Karpas-422 (cell line): ENCODE measurements around the gene H2BK1. TPM values are rescaled to one million over a fixed set of nuclear protein-coding genes. Genes with fewer than 3 reads are reported as not detected.

Source experiments
- DNase-seq: peaks from one replicate; pipeline ENCODE4 v3.0.0-alpha.2; 2015
- H2AFZ ChIP-seq: fragments of 200-600 bp; sonication (generic); 2 replicates; pipeline ENCODE4 v1.6.1; 2014; ENCODE audit warnings: antibody characterized with exemption, low read length, mixed read lengths
- H3K27ac ChIP-seq: fragments of 200-600 bp; sonication (generic); 2 replicates; pipeline ENCODE4 v1.5.1; 2014; ENCODE audit warnings: mild to moderate bottlenecking, low read length, moderate library complexity
- H3K27me3 ChIP-seq: fragments of 200-600 bp; sonication (generic); 2 replicates; pipeline ENCODE4 v1.6.1; 2014; ENCODE audit warnings: low read length, mixed read lengths
- H3K36me3 ChIP-seq: fragments of 200-600 bp; sonication (generic); 2 replicates; pipeline ENCODE4 v1.6.1; 2014; ENCODE audit warnings: low read length, mixed read lengths; ENCODE audit not compliant: insufficient read depth
- H3K4me1 ChIP-seq: fragments of 200-600 bp; sonication (generic); 2 replicates; pipeline ENCODE4 v1.6.1; 2014; ENCODE audit warnings: mild to moderate bottlenecking, low read length, mixed read lengths
- H3K4me2 ChIP-seq: fragments of 200-600 bp; sonication (generic); 2 replicates; pipeline ENCODE4 v1.6.1; 2014; ENCODE audit warnings: low read length, low read depth, mild to moderate bottlenecking; ENCODE audit not compliant: poor library complexity, severe bottlenecking
- H3K4me3 ChIP-seq: fragments of 200-600 bp; sonication (generic); 2 replicates; pipeline ENCODE4 v1.5.1; 2014; ENCODE audit warnings: mild to moderate bottlenecking, antibody characterized with exemption, low read length, mixed read lengths
- H3K79me2 ChIP-seq: fragments of 200-600 bp; sonication (generic); 2 replicates; pipeline ENCODE4 v1.6.1; 2014; ENCODE audit warnings: mild to moderate bottlenecking, low read length, mixed read lengths
- H3K9ac ChIP-seq: fragments of 200-600 bp; sonication (generic); 2 replicates; pipeline ENCODE4 v1.6.0; 2014; ENCODE audit warnings: low read length
- H3K9me2 ChIP-seq: fragments of 200-600 bp; sonication (generic), shearing (Covaris generic); replicated peaks from 2 replicates; pipeline ENCODE4 v1.6.0; 2014; ENCODE audit warnings: mild to moderate bottlenecking, low read length, moderate library complexity; ENCODE audit not compliant: insufficient read depth
- H3K9me3 ChIP-seq: fragments of 300-700, 200-600 bp; sonication (generic); 2 replicates; pipeline ENCODE4 v1.6.1; 2014; ENCODE audit warnings: low read length, mixed read lengths
- H4K20me1 ChIP-seq: fragments of 200-600 bp; sonication (generic); 2 replicates; pipeline ENCODE4 v1.6.1; 2014; ENCODE audit warnings: mild to moderate bottlenecking, antibody characterized with exemption, low read length, low read depth; ENCODE audit not compliant: insufficient read depth
- total RNA-seq: library from RNA; depleted of rRNA; stranded (reverse); fragments of >200 nt; shearing (Covaris generic); gene quantifications from 2 replicates; pipeline ENCODE4 v1.2.3, GENCODE V29; 2014; ENCODE audit warnings: low replicate concordance

H2BK1 gene
- total RNA-seq, 1 experiment from 2014 or later = not detected

GRCh38 chr7:151215396-151215795 is 5.1 kb upstream of the H2BK1 start:
- Histone ChIP-seq H3K27me3 (no peaks in the 10 kb centered on the region), H3K79me2 (no peaks in the 10 kb centered on the region), H3K9ac (no peak overlapping the region), H4K20me1 (peaks cover 8% of the 10 kb centered on the region; the same call in 1 of the 2 replicates), H3K4me1 (no peaks in the 10 kb centered on the region), H3K9me2 (no peaks in the 10 kb centered on the region), H3K4me2 (no peak overlapping the region), H3K9me3 (no peaks in the 10 kb centered on the region), H3K27ac (no peak overlapping the region), H3K36me3 (peaks cover 35% of the 10 kb centered on the region), H2AFZ (no peak overlapping the region), H3K4me3 (no peak overlapping the region)
- no peak for DNase-seq

- H3K9ac ChIP-seq = no peak overlapping the region
- no peaks in the 10 kb centered on the region for H3K9me3 ChIP-seq
- DNase-seq = no peak
- no peaks in the 10 kb centered on the region for H3K9me2 ChIP-seq
- no peak overlapping the region for H3K27ac ChIP-seq
- H3K36me3 ChIP-seq = peaks cover 34% of the 10 kb centered on the region
- no peaks in the 10 kb centered on the region for H3K79me2 ChIP-seq
- H2AFZ ChIP-seq = no peak overlapping the region
- peaks cover 8% of the 10 kb centered on the region; the same call in 1 of the 2 replicates for H4K20me1 ChIP-seq
- no peak overlapping the region for H3K4me2 ChIP-seq
- no peak overlapping the region for H3K4me3 ChIP-seq
- H3K4me1 ChIP-seq = no peaks in the 10 kb centered on the region
- H3K27me3 ChIP-seq = no peaks in the 10 kb centered on the region
Observed at GRCh38 chr7:151213826-151214225, 3.5 kb upstream of the H2BK1 start.

GRCh38 chr7:151212626-151213025 is 2.3 kb upstream of the H2BK1 start:
- no peak for DNase-seq
- Histone ChIP-seq H3K79me2 (no peaks in the 10 kb centered on the region), H3K4me3 (no peak overlapping the region), H2AFZ (no peak overlapping the region), H3K27ac (no peak overlapping the region), H4K20me1 (peaks cover 12% of the 10 kb centered on the region; the same call in 1 of the 2 replicates), H3K9ac (no peak overlapping the region), H3K9me2 (no peaks in the 10 kb centered on the region), H3K9me3 (no peaks in the 10 kb centered on the region), H3K36me3 (peaks cover 32% of the 10 kb centered on the region), H3K27me3 (no peaks in the 10 kb centered on the region), H3K4me2 (no peak overlapping the region), H3K4me1 (no peaks in the 10 kb centered on the region)

- Histone ChIP-seq H3K9me3 (no peaks in the 10 kb centered on the region), H3K27me3 (no peaks in the 10 kb centered on the region), H3K9ac (no peak overlapping the region), H3K27ac (no peak overlapping the region), H3K4me2 (no peak overlapping the region), H3K4me1 (no peaks in the 10 kb centered on the region), H3K4me3 (no peak overlapping the region), H4K20me1 (peaks cover 12% of the 10 kb centered on the region; the same call in 1 of the 2 replicates), H2AFZ (no peak overlapping the region), H3K79me2 (no peaks in the 10 kb centered on the region), H3K9me2 (no peaks in the 10 kb centered on the region), H3K36me3 (peaks cover 27% of the 10 kb centered on the region)
- DNase-seq = no peak
Observed at GRCh38 chr7:151211155-151211772, 976 bp upstream of the H2BK1 start.

- H2AFZ ChIP-seq = no peak overlapping the region
- no peak for DNase-seq
- peaks cover 10% of the 10 kb centered on the region; the same call in 1 of the 2 replicates for H3K36me3 ChIP-seq
- no peak overlapping the region for H3K4me2 ChIP-seq
- no peak overlapping the region for H3K27ac ChIP-seq
- no peak overlapping the region for H3K4me3 ChIP-seq
- H3K9me3 ChIP-seq = no peaks in the 10 kb centered on the region
- no peaks in the 10 kb centered on the region for H3K4me1 ChIP-seq
- H3K9me2 ChIP-seq = no peaks in the 10 kb centered on the region
- H3K79me2 ChIP-seq = no peaks in the 10 kb centered on the region
- no peaks in the 10 kb centered on the region for H3K27me3 ChIP-seq
- no peak overlapping the region for H3K9ac ChIP-seq
- peaks cover 6% of the 10 kb centered on the region; the same call in 1 of the 2 replicates for H4K20me1 ChIP-seq
Observed at GRCh38 chr7:151209588-151209987, 700 bp downstream of the H2BK1 start.

DNA sequence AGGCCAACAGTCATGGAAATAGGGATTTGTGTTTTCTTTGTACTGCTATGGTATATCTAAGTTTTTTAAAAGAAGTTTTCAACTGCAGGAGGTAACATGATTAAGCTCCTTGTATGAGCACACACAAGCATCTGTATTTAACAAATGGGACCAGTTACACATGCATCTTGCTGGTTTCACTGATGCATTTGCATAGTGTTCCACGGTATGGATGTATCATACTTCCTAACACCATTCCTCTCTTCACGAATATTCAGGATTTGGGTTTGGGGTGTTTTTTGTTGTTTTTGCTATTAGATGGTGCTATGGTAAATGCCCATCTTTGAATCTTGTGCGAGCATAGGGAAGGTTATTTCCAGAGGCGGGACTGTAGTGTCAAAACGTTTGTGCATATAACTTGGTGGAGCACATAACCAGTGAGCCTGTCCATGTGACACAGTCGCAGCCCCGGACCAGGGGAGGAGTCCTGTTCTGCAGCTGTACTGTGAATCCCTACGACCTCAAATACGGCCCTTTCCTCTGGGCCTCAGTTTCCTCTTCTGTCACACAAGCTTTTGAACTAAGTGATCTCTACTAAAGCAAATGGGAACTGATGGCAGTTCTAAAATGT is 1.9 kb downstream of the H2BK1 start:
- Histone ChIP-seq H3K4me3 (no peak overlapping the region), H3K4me1 (no peaks in the 10 kb centered on the region), H3K4me2 (no peak overlapping the region), H3K9me3 (no peaks in the 10 kb centered on the region), H3K27ac (no peak overlapping the region), H3K9ac (no peak overlapping the region), H3K36me3 (peaks cover 4% of the 10 kb centered on the region; the same call in 1 of the 2 replicates), H3K79me2 (no peaks in the 10 kb centered on the region), H4K20me1 (peaks cover 6% of the 10 kb centered on the region; the same call in 1 of the 2 replicates), H3K9me2 (no peaks in the 10 kb centered on the region), H3K27me3 (no peaks in the 10 kb centered on the region), H2AFZ (no peak overlapping the region)
- no peak for DNase-seq

DNA sequence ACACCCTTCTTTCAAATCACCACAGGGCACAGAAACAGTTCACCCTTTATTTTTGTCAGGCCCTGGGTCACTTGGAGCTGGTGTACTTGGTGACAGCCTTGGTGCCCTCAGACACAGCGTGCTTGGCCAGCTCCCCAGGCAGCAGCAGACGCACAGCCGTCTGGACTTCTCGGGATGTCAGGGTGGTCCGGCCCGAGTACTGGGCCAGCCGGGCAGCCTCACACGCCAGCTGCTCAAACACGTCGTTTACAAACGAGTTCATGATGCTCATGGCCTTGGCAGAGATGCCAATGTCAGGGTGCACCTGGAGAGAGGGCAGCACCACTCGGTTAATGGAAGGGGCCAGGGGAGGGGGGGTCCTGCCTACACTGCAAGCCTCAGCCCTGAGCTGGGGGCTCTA is 2.5 kb downstream of the H2BK1 start:
- no peaks in the 10 kb centered on the region for H3K9me2 ChIP-seq

DNA sequence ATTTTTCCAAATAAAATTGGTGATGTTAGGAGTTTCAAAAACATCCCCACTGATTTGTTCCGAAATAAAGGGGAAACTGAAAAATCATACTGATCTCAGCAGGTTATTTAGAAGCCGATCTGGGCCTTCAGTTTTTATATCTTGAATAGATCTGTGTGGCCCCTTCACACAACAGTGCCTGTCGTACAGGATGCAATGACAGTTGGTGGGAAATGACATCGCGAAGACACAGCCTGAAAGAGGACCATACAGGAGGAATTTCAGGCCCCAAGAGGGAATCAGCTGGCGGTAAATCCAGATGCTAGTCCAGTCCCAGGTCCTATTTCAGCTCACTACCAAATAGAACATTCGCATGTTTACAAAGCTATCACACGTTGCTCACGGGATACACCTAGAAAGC is 3.0 kb downstream of the H2BK1 start:
- no peaks in the 10 kb centered on the region for H3K79me2 ChIP-seq
- H3K27me3 ChIP-seq = no peaks in the 10 kb centered on the region
- H3K36me3 ChIP-seq = no peaks in the 10 kb centered on the region
- H3K4me3 ChIP-seq = no peak overlapping the region
- H3K27ac ChIP-seq = no peak overlapping the region
- H2AFZ ChIP-seq = no peak overlapping the region
- H3K9ac ChIP-seq = no peak overlapping the region
- H3K9me3 ChIP-seq = no peaks in the 10 kb centered on the region
- no peak overlapping the region for H3K4me2 ChIP-seq
- no peaks in the 10 kb centered on the region for H3K9me2 ChIP-seq
- no peaks in the 10 kb centered on the region for H3K4me1 ChIP-seq
- no peak for DNase-seq
- H4K20me1 ChIP-seq = peaks cover 6% of the 10 kb centered on the region; the same call in 1 of the 2 replicates

More for the DNA sequence above, 2.5 kb downstream of the H2BK1 start:
- no peaks in the 10 kb centered on the region for H3K9me3 ChIP-seq
- no peaks in the 10 kb centered on the region for H3K27me3 ChIP-seq
- H4K20me1 ChIP-seq = peaks cover 6% of the 10 kb centered on the region; the same call in 1 of the 2 replicates
- no peaks in the 10 kb centered on the region for H3K79me2 ChIP-seq
- H3K4me3 ChIP-seq = no peak overlapping the region
- H2AFZ ChIP-seq = no peak overlapping the region
- DNase-seq = no peak
- H3K4me2 ChIP-seq = no peak overlapping the region
- H3K27ac ChIP-seq = no peak overlapping the region
- no peaks in the 10 kb centered on the region for H3K4me1 ChIP-seq
- H3K9ac ChIP-seq = no peak overlapping the region
- H3K36me3 ChIP-seq = no peaks in the 10 kb centered on the region
